Ishikawa (cell line): ENCODE data around the gene RND3.

ENCODE experiments used
- CEBPB ChIP-seq: IDR thresholded peaks from 2 replicates; pipeline ENCODE4 v1.6.1; 2012
- CREB1 ChIP-seq: IDR thresholded peaks from 2 replicates; pipeline ENCODE4 v1.6.1; 2012; ENCODE audit warnings: low read depth
- EGR1 ChIP-seq: IDR thresholded peaks from 2 replicates; pipeline ENCODE4 v1.6.1; 2012
- EP300 ChIP-seq: IDR thresholded peaks from 2 replicates; pipeline ENCODE4 v1.6.1; 2012; ENCODE audit warnings: borderline replicate concordance
- FOXM1 ChIP-seq: IDR thresholded peaks from 2 replicates; pipeline ENCODE4 v1.6.1; 2012; ENCODE audit warnings: low read depth, borderline replicate concordance
- MAX ChIP-seq: IDR thresholded peaks from 2 replicates; pipeline ENCODE4 v1.6.1; 2012
- NFIC ChIP-seq: IDR thresholded peaks from 2 replicates; pipeline ENCODE4 v1.6.1; 2012
- RAD21 ChIP-seq: IDR thresholded peaks from 2 replicates; pipeline ENCODE4 v1.6.1; 2012; ENCODE audit warnings: low read depth
- REST ChIP-seq: IDR thresholded peaks from 2 replicates; pipeline ENCODE4 v1.6.1; 2012; ENCODE audit warnings: low read depth, mild to moderate bottlenecking
- TAF1 ChIP-seq: IDR thresholded peaks from 2 replicates; pipeline ENCODE4 v1.6.1; 2012; ENCODE audit warnings: low read depth, mild to moderate bottlenecking
- TCF12 ChIP-seq: IDR thresholded peaks from 2 replicates; pipeline ENCODE4 v1.6.1; 2012; ENCODE audit warnings: low read depth
- TEAD4 ChIP-seq: IDR thresholded peaks from 2 replicates; pipeline ENCODE4 v1.6.1; 2012
- USF1 ChIP-seq: IDR thresholded peaks from 2 replicates; pipeline ENCODE4 v1.6.1; 2012
- YY1 ChIP-seq: IDR thresholded peaks from 2 replicates; pipeline ENCODE4 v1.6.1; 2012; ENCODE audit warnings: low read depth
- ZBTB7A ChIP-seq: IDR thresholded peaks from 2 replicates; pipeline ENCODE4 v1.6.1; 2012; ENCODE audit warnings: low read depth

Gene RND3

GRCh38 chr2:150424406-150424805 lies 63.1 kb downstream of the RND3 start:
- TF ChIP-seq RAD21 (no peak), FOXM1 (no peak), CEBPB (no peak), TAF1 (no peak), NFIC (no peak), ZBTB7A (no peak), USF1 (no peak), EP300 (no peak), REST (no peak), YY1 (no peak), TCF12 (no peak), EGR1 (no peak), MAX (no peak), CREB1 (no peak), TEAD4 (no peak)

- TF ChIP-seq NFIC (no peak), CREB1 (no peak), RAD21 (no peak), CEBPB (no peak), TEAD4 (no peak), FOXM1 (no peak), EGR1 (no peak), ZBTB7A (no peak)
Observed at GRCh38 chr2:150421126-150421651, 66.3 kb downstream of the RND3 start.

- no peak for TF ChIP-seq CREB1
- no peak for TF ChIP-seq REST
- no peak for TF ChIP-seq YY1
- TF ChIP-seq TCF12 = no peak
Observed at GRCh38 chr2:150418916-150419315, 68.6 kb downstream of the RND3 start.
